ENCODE measurements around the gene ADAM12. TPM values are rescaled to one million over a fixed set of nuclear protein-coding genes. Genes with fewer than 3 reads are reported as not detected.

Gene ADAM12
- polyA plus RNA-seq, 1 donor from 2014 or later: 0.09 TPM

DNA sequence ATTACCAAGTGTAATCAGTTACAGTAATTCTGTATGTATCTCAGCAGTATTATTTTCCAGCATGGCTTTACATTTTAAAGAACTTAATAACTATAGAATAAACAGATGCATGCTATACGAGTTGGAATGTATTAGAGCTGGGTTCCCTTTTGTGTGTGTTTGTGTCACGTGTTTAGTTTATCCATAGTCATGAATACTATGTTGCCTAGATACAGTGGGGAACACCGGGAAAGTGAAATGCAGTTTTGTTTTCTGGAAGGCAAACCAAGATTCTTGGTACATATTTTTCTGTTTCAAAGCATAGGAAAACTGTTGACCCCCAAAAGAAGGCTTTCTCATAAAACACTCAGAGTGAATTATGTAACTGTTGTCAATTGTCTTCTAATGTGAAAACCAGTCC lies 372.9 kb downstream of the ADAM12 start (continued):
- no peak for TF ChIP-seq MXI1 (conservative IDR thresholded peaks at IDR 0.05; ENCODE audit: poor library complexity, severe bottlenecking)
- TF ChIP-seq RAD21 (conservative IDR thresholded peaks at IDR 0.05): no peak
- TF ChIP-seq SMC3 (conservative IDR thresholded peaks at IDR 0.05; ENCODE audit: poor library complexity): no peak

GRCh38 chr10:126014309-126014708 lies 374.0 kb downstream of the ADAM12 start:
- H3K9ac ChIP-seq (ENCODE audit: low read length): no peak overlapping the region
- H3K4me3 ChIP-seq (ENCODE audit: low read length): no peak overlapping the region
- no peak for TF ChIP-seq SMC3 (conservative IDR thresholded peaks at IDR 0.05; ENCODE audit: poor library complexity)
- TF ChIP-seq EP300 (conservative IDR thresholded peaks at IDR 0.05; ENCODE audit: poor library complexity, severe bottlenecking): no peak
- no peak for TF ChIP-seq EZH2 (IDR thresholded peaks at IDR 0.05; ENCODE audit: borderline replicate concordance, insufficient read depth, low read length, poor library complexity, severe bottlenecking)
- no peaks in the 10 kb centered on the region for H4K20me1 ChIP-seq (ENCODE audit: insufficient read depth)
- no peaks in the 10 kb centered on the region for H3F3A ChIP-seq (ENCODE audit: insufficient read depth, low read length, poor library complexity, severe bottlenecking)
- H3K27me3 ChIP-seq (ENCODE audit: insufficient read depth, low read depth, low read length): no peaks in the 10 kb centered on the region
- no peaks in the 10 kb centered on the region for H3K9me3 ChIP-seq (ENCODE audit: low read length)
- H2AFZ ChIP-seq (ENCODE audit: low read depth, low read length): no peak overlapping the region
- H3K36me3 ChIP-seq (ENCODE audit: insufficient read depth, low read length): no peaks in the 10 kb centered on the region
- no peak overlapping the region for H3K4me2 ChIP-seq (ENCODE audit: low read length)
- no peaks in the 10 kb centered on the region for H3K79me2 ChIP-seq (replicated peaks; ENCODE audit: insufficient read depth, low read length)
- H3K27ac ChIP-seq (ENCODE audit: low read length): no peak overlapping the region
- H3K9me2 ChIP-seq (ENCODE audit: insufficient read depth, low read length): no peaks in the 10 kb centered on the region

DNA sequence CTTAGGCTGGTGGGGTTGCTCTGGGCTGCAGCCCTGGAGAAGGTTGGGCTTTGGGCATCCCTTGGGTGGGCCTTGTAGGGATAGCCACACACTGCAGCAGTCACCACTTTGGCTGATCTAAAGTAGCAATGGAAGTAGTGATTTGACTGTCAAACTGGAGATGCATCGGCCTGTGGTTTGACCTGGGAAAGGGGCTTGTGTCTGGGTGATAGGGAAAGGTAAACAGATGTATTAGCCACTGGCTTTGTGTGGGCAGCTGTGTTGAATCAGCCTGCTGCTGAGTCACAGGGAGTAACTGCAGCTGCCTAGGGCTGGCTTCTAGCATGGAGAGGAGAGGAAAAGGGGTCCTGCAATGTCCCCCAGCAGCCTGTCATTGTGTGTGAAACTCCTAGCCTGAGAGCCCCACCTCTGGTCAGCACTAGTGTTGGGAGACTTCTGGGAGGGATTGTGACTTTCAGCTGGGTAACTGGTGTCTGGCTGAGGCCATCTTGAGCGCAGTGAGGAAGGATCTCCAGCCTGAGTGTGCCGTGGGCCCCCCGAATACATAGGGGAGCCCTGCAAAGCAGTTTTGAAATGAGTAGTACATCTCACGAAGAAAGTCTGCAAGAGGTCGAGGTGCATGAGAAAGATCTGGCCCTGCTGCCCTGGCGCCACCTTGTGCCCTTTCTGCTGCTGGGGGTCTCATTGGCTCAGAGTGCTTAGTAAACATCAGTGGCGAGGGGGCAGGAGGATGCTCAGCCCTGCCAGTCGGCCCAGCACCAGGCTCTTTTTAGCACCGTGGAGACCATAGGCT lies 374.6 kb downstream of the ADAM12 start:
- Histone ChIP-seq H4K20me1 (ENCODE audit: insufficient read depth) (no peaks in the 10 kb centered on the region), H3K9me2 (ENCODE audit: insufficient read depth, low read length) (no peaks in the 10 kb centered on the region), H3K79me2 (replicated peaks; ENCODE audit: insufficient read depth, low read length) (no peaks in the 10 kb centered on the region), H2AFZ (ENCODE audit: low read depth, low read length) (no peak overlapping the region), H3K4me3 (ENCODE audit: low read length) (no peak overlapping the region), H3K9me3 (ENCODE audit: low read length) (no peaks in the 10 kb centered on the region), H3K9ac (ENCODE audit: low read length) (no peak overlapping the region), H3K27ac (ENCODE audit: low read length) (no peak overlapping the region), H3K36me3 (ENCODE audit: insufficient read depth, low read length) (no peaks in the 10 kb centered on the region), H3K27me3 (ENCODE audit: insufficient read depth, low read depth, low read length) (no peaks in the 10 kb centered on the region), H3K4me2 (ENCODE audit: low read length) (no peak overlapping the region), H3F3A (ENCODE audit: insufficient read depth, low read length, poor library complexity, severe bottlenecking) (no peaks in the 10 kb centered on the region)
- no peak for TF ChIP-seq RAD21 (conservative IDR thresholded peaks at IDR 0.05)

GRCh38 chr10:126012485-126012884 lies 375.8 kb downstream of the ADAM12 start:
- Histone ChIP-seq H3K36me3 (ENCODE audit: insufficient read depth, low read length) (no peaks in the 10 kb centered on the region), H4K20me1 (ENCODE audit: insufficient read depth) (no peaks in the 10 kb centered on the region), H3K79me2 (replicated peaks; ENCODE audit: insufficient read depth, low read length) (no peaks in the 10 kb centered on the region), H3K4me3 (ENCODE audit: low read length) (no peak overlapping the region), H2AFZ (ENCODE audit: low read depth, low read length) (no peak overlapping the region), H3K4me2 (ENCODE audit: low read length) (no peak overlapping the region), H3K27me3 (ENCODE audit: insufficient read depth, low read depth, low read length) (no peaks in the 10 kb centered on the region), H3K27ac (ENCODE audit: low read length) (no peak overlapping the region), H3K9ac (ENCODE audit: low read length) (no peak overlapping the region), H3K9me2 (ENCODE audit: insufficient read depth, low read length) (no peaks in the 10 kb centered on the region), H3K9me3 (ENCODE audit: low read length) (no peaks in the 10 kb centered on the region), H3F3A (ENCODE audit: insufficient read depth, low read length, poor library complexity, severe bottlenecking) (no peaks in the 10 kb centered on the region)
- TF ChIP-seq SMC3 (conservative IDR thresholded peaks at IDR 0.05; ENCODE audit: poor library complexity) (no peak), RAD21 (conservative IDR thresholded peaks at IDR 0.05) (no peak), POLR2AphosphoS5 (IDR thresholded peaks at IDR 0.05) (no peak), REST (IDR thresholded peaks at IDR 0.05; ENCODE audit: borderline replicate concordance) (no peak), EP300 (conservative IDR thresholded peaks at IDR 0.05; ENCODE audit: poor library complexity, severe bottlenecking) (no peak), EZH2 (IDR thresholded peaks at IDR 0.05; ENCODE audit: borderline replicate concordance, insufficient read depth, low read length, poor library complexity, severe bottlenecking) (no peak), CTCF (IDR thresholded peaks at IDR 0.05; ENCODE audit: poor library complexity, severe bottlenecking) (no peak), TAF1 (IDR thresholded peaks at IDR 0.05; ENCODE audit: low read depth) (no peak), MXI1 (conservative IDR thresholded peaks at IDR 0.05; ENCODE audit: poor library complexity, severe bottlenecking) (no peak)
